ENCODE results near the gene CEP55. TPM values are rescaled to one million over a fixed set of nuclear protein-coding genes. Genes with fewer than 3 reads are reported as not detected.
"Not testable (repeated sequence)": the region's sequence is repeated elsewhere in the genome, so short reads cannot be mapped to it uniquely, and the experiment has no call there.

The CEP55 gene
- 0.16 TPM for total RNA-seq
- long read RNA-seq, partial matches to known transcripts: 0 of 1 reads
- long read RNA-seq, other reads (novel, unspliced or antisense): 0 of 1 reads

GRCh38 chr10:93496322-93497041 is at the start of gene CEP55:
CEP55 (plus strand) TSS chr10:93496612; CDS start chr10:93500052, 3,440 bp downstream.
- peak; percentile 99 for DNase-seq (ENCODE audit: low spot score)

GRCh38 chr10:93447019-93447418 is 49.4 kb upstream of the CEP55 start:
- DNase-seq (ENCODE audit: low spot score): no peak

GRCh38 chr10:93447970-93448369 is 48.4 kb upstream of the CEP55 start:
- no peak for DNase-seq (ENCODE audit: low spot score)

GRCh38 chr10:93451244-93451947 is 45.0 kb upstream of the CEP55 start:
- no peak for DNase-seq (ENCODE audit: low spot score)

- no peak for DNase-seq (ENCODE audit: low spot score)
These were observed 44.3 kb upstream of the CEP55 start for GRCh38 chr10:93452143-93452542.

GRCh38 chr10:93454146-93454545 is 42.3 kb upstream of the CEP55 start:
- no peak for DNase-seq (ENCODE audit: low spot score)

GRCh38 chr10:93454736-93455135 is 41.7 kb upstream of the CEP55 start:
- no peak for DNase-seq (ENCODE audit: low spot score)

GRCh38 chr10:93456480-93456879 is 39.9 kb upstream of the CEP55 start:
- no peak for DNase-seq (ENCODE audit: low spot score)

GRCh38 chr10:93457511-93457910 is 38.9 kb upstream of the CEP55 start:
- DNase-seq (ENCODE audit: low spot score): no peak

GRCh38 chr10:93458821-93459257 is 37.6 kb upstream of the CEP55 start:
- no peak for DNase-seq (ENCODE audit: low spot score)

- no peak for DNase-seq (ENCODE audit: low spot score)
These were observed 36.9 kb upstream of the CEP55 start for GRCh38 chr10:93459466-93459865.

- no peak for DNase-seq (ENCODE audit: low spot score)
These were observed 35.2 kb upstream of the CEP55 start for GRCh38 chr10:93461109-93461806.

- DNase-seq (ENCODE audit: low spot score): no peak
These were observed 34.6 kb upstream of the CEP55 start for GRCh38 chr10:93461807-93462178.

- no peak for DNase-seq (ENCODE audit: low spot score)
These were observed 34.0 kb upstream of the CEP55 start for GRCh38 chr10:93462371-93462770.

- no peak for DNase-seq (ENCODE audit: low spot score)
These were observed 33.5 kb upstream of the CEP55 start for GRCh38 chr10:93462881-93463280.

GRCh38 chr10:93463723-93464476 is 32.5 kb upstream of the CEP55 start:
- DNase-seq (ENCODE audit: low spot score): no peak

GRCh38 chr10:93464776-93465388 is 31.5 kb upstream of the CEP55 start:
- no peak for DNase-seq (ENCODE audit: low spot score)

GRCh38 chr10:93465806-93466675 is 30.4 kb upstream of the CEP55 start:
- DNase-seq (ENCODE audit: low spot score): peak; percentile 94

- not testable (repeated sequence) for DNase-seq (ENCODE audit: low spot score)
These were observed 28.8 kb upstream of the CEP55 start for GRCh38 chr10:93467635-93468034.

Data from mesenteric fat pad (tissue), 1 donor.